Caco-2 (cell line): ENCODE data around the gene ME3. TPM values are rescaled to one million over a fixed set of nuclear protein-coding genes. Genes with fewer than 3 reads are reported as not detected.

ENCODE experiments used
- BruUV-seq: library from RNA; stranded (reverse); fragments of 400-500 nt; replicated peaks from 2 replicates; lab custom pipeline; 2021; lab: Mats Ljungman, UMichigan
- CTCF ChIA-PET: fragments of 300-600 bp; sonication (Branson Sonifier 250); formaldehyde crosslinking; loops from one replicate; lab custom pipeline; 2022; ENCODE audit warnings: antibody characterized with exemption; lab: Charles Lee
- POLR2A ChIA-PET: fragments of 300-600 bp; sonication (Branson Sonifier 250); formaldehyde crosslinking; loops from one replicate; lab custom pipeline; 2022; ENCODE audit warnings: antibody characterized with exemption; lab: Charles Lee
- DNase-seq, 2 experiments: peaks; one replicate each; pipeline versions ENCODE4 v3.0.0 to v3.0.0-alpha.2; 2020 to 2022
- H3K27me3 ChIP-seq: replicated peaks from 2 replicates; pipeline ENCODE4 v1.6.0; 2011; ENCODE audit warnings: low read length; ENCODE audit not compliant: control insufficient read depth, insufficient read depth
- H3K36me3 ChIP-seq: 2 replicates; pipeline ENCODE4 v1.5.1; 2011; ENCODE audit warnings: low read length; ENCODE audit not compliant: control insufficient read depth, insufficient read depth
- H3K4me1 ChIP-seq: fragments of 250-450 bp; sonication (Bioruptor Pico); 2 replicates; pipeline ENCODE4 v1.5.1; 2020; ENCODE audit warnings: mild to moderate bottlenecking
- H3K4me3 ChIP-seq: 2 replicates; pipeline ENCODE4 v1.5.1; 2011; ENCODE audit warnings: low read depth, mild to moderate bottlenecking, control low read depth, low read length
- H3K9me3 ChIP-seq: fragments of 250-450 bp; sonication (Bioruptor Pico); 2 replicates; pipeline ENCODE4 v1.5.1; 2020; ENCODE audit warnings: mild to moderate bottlenecking, moderate library complexity
- H3K27ac Mint-ChIP-seq: one replicate; pipeline ENCODE4 v1.8.0; 2022; ENCODE audit warnings: mixed read lengths; ENCODE audit not compliant: unreplicated experiment
- H3K27me3 Mint-ChIP-seq: one replicate; pipeline ENCODE4 v1.8.0; 2022; ENCODE audit warnings: mixed read lengths; ENCODE audit not compliant: insufficient read depth, unreplicated experiment
- H3K36me3 Mint-ChIP-seq: one replicate; pipeline ENCODE4 v1.8.0; 2022; ENCODE audit warnings: mild to moderate bottlenecking, mixed read lengths; ENCODE audit not compliant: insufficient read depth, unreplicated experiment
- H3K4me1 Mint-ChIP-seq: one replicate; pipeline ENCODE4 v1.8.0; 2022; ENCODE audit warnings: low read depth, mixed read lengths; ENCODE audit not compliant: unreplicated experiment
- H3K4me3 Mint-ChIP-seq: one replicate; pipeline ENCODE4 v1.8.0; 2022; ENCODE audit warnings: mild to moderate bottlenecking, moderate library complexity, mixed read lengths; ENCODE audit not compliant: unreplicated experiment
- H3K9me3 Mint-ChIP-seq: one replicate; pipeline ENCODE4 v1.8.0; 2022; ENCODE audit warnings: mixed read lengths; ENCODE audit not compliant: unreplicated experiment
- CTCF ChIP-seq, 2 experiments: fragments of 200-600 bp in 1 of 2; IDR thresholded peaks; 1 replicate in 1 of 2; 2 replicates in 1 of 2; pipeline versions ENCODE4 v1.5.1 to v1.8.0; 2011 to 2022; ENCODE audit warnings: antibody characterized with exemption in 1 of 2, control low read depth in 1 of 2, inconsistent platforms in 1 of 2, low read depth in 1 of 2, low read length in 1 of 2, mild to moderate bottlenecking in 1 of 2, moderate library complexity in 1 of 2; ENCODE audit not compliant: insufficient read depth in 1 of 2, severe bottlenecking in 1 of 2, unreplicated experiment in 1 of 2
- intact Hi-C: fragments of 100-400 bp; cut with micrococcal nuclease; formaldehyde crosslinking; loops from one replicate; pipeline ENCODE4 v1.10.0; 2022; ENCODE audit not compliant: unreplicated experiment
- total RNA-seq: library from RNA; stranded (reverse); gene quantifications from 2 replicates; pipeline ENCODE4 v1.2.3, GENCODE V29; 2022

Gene ME3
- total RNA-seq, 1 experiment from 2014 or later, result 32.8 TPM

- POLR2A ChIA-PET, result interaction anchor here (0.5 to 1.2 kb wide), 2 partner anchors 50 to 229 kb away, joined by 3 read pairs; no protein-coding TSS in a partner anchor
- Histone ChIP-seq H3K27me3 (no peaks in the 10 kb centered on the region), H3K9me3 (no peaks in the 10 kb centered on the region), H3K4me1 (peaks cover 93% of the 10 kb centered on the region), H3K36me3 (no peaks in the 10 kb centered on the region), H3K4me3 (no peak overlapping the region)
- TF ChIP-seq CTCF (IDR thresholded peaks at IDR 0.05; ENCODE audit: insufficient read depth in 1 of 2, low read depth in 1 of 2, low read length in 1 of 2, severe bottlenecking in 1 of 2, unreplicated experiment in 1 of 2), result no peak
- no peak for DNase-seq
- Mint-ChIP-seq H3K27me3 (no peaks in the 10 kb centered on the region), H3K4me1 (peaks cover 59% of the 10 kb centered on the region), H3K27ac (peak overlapping the region; percentile 68), H3K4me3 (peak overlapping the region; percentile 16), H3K36me3 (peaks cover 12% of the 10 kb centered on the region), H3K9me3 (no peaks in the 10 kb centered on the region)
- CTCF ChIA-PET, result interaction anchor here (0.9 to 2.4 kb wide), 4 partner anchors 35 to 293 kb away, joined by 3 to 9 read pairs (median 7); no protein-coding TSS in a partner anchor
- intact Hi-C loops, result loop anchor here (1.0 to 10.0 kb wide), 4 partner anchors 35 to 486 kb away; partner anchors contain the start of gene ME3
- no TSS peak for BruUV-seq
Observed at GRCh38 chr11:86519064-86519911, 153.1 kb downstream of the ME3 start.

GRCh38 chr11:86518211-86518610 lies 154.2 kb downstream of the ME3 start:
- no peaks in the 10 kb centered on the region for H3K27me3 ChIP-seq
- BruUV-seq, result no TSS peak
- H3K4me3 Mint-ChIP-seq, result peak overlapping the region; percentile 16
- TF ChIP-seq CTCF (IDR thresholded peaks at IDR 0.05; ENCODE audit: insufficient read depth in 1 of 2, low read depth in 1 of 2, low read length in 1 of 2, severe bottlenecking in 1 of 2, unreplicated experiment in 1 of 2), result no peak
- H3K27ac Mint-ChIP-seq, result peak overlapping the region; percentile 68
- H3K9me3 ChIP-seq, result no peaks in the 10 kb centered on the region; the same call in 1 of the 2 replicates
- peak; percentile 75 to 76 for DNase-seq
- ChIA-PET CTCF (interaction anchor here (2.4 kb wide), 1 partner anchor 53 kb away, joined by 9 read pairs; no protein-coding TSS in a partner anchor), POLR2A (interaction anchor here (0.6 kb wide), 1 partner anchor 60 kb away, joined by 3 read pairs; no protein-coding TSS in a partner anchor)
- peaks cover under 1% of the 10 kb centered on the region for H3K36me3 Mint-ChIP-seq
- peaks cover 48% of the 10 kb centered on the region for H3K4me1 Mint-ChIP-seq
- H3K4me3 ChIP-seq, result no peak overlapping the region
- no peaks in the 10 kb centered on the region for H3K9me3 Mint-ChIP-seq
- peaks cover 94% of the 10 kb centered on the region for H3K4me1 ChIP-seq
- H3K36me3 ChIP-seq, result no peaks in the 10 kb centered on the region
- no peaks in the 10 kb centered on the region for H3K27me3 Mint-ChIP-seq
- intact Hi-C loops, result loop anchor here (1.0 to 10.0 kb wide), 6 partner anchors 9 to 487 kb away; partner anchors contain the start of gene ME3

GRCh38 chr11:86517557-86517956 lies 154.9 kb downstream of the ME3 start:
- H3K4me1 Mint-ChIP-seq, result peaks cover 42% of the 10 kb centered on the region
- CTCF ChIA-PET, result no interaction called here
- H3K4me1 ChIP-seq, result peaks cover 94% of the 10 kb centered on the region
- BruUV-seq, result no TSS peak
- POLR2A ChIA-PET, result interaction anchor here (0.6 kb wide), 1 partner anchor 59 kb away, joined by 3 read pairs; no protein-coding TSS in a partner anchor
- peaks cover 6% of the 10 kb centered on the region; the same call in 1 of the 2 replicates for H3K9me3 ChIP-seq
- DNase-seq, result no peak
- no peaks in the 10 kb centered on the region for H3K36me3 Mint-ChIP-seq
- no peak overlapping the region for H3K4me3 ChIP-seq
- H3K4me3 Mint-ChIP-seq, result peak overlapping the region; percentile 19
- no peaks in the 10 kb centered on the region for H3K27me3 ChIP-seq
- H3K27me3 Mint-ChIP-seq, result no peaks in the 10 kb centered on the region
- TF ChIP-seq CTCF (IDR thresholded peaks at IDR 0.05; ENCODE audit: insufficient read depth in 1 of 2, low read depth in 1 of 2, low read length in 1 of 2, severe bottlenecking in 1 of 2, unreplicated experiment in 1 of 2), result no peak
- intact Hi-C loops, result loop anchor here (5.0 to 10.0 kb wide), 2 partner anchors 155 to 487 kb away; partner anchors contain the start of gene ME3
- peak overlapping the region; percentile 68 for H3K27ac Mint-ChIP-seq
- H3K9me3 Mint-ChIP-seq, result no peaks in the 10 kb centered on the region
- H3K36me3 ChIP-seq, result no peaks in the 10 kb centered on the region
